DOHH2 (cell line): Measurements from ENCODE around the gene IGSF5.

Experiments used
- EZH2phosphoT487 ChIP-seq: fragments of 200-600 bp; sonication (generic); IDR thresholded peaks from 2 replicates; pipeline ENCODE4 v1.6.1; 2017; ENCODE audit warnings: borderline replicate concordance, mild to moderate bottlenecking, antibody characterized with exemption, low read length, moderate library complexity, mixed read lengths
- TF ChIP-seq, protein P1 (sequence below): fragments of 200-600 bp; sonication (generic); IDR thresholded peaks from one replicate; pipeline ENCODE4 v1.5.1; 2014; ENCODE audit warnings: antibody characterized with exemption, mild to moderate bottlenecking, low read depth, low read length; ENCODE audit not compliant: poor library complexity, severe bottlenecking

DNA sequence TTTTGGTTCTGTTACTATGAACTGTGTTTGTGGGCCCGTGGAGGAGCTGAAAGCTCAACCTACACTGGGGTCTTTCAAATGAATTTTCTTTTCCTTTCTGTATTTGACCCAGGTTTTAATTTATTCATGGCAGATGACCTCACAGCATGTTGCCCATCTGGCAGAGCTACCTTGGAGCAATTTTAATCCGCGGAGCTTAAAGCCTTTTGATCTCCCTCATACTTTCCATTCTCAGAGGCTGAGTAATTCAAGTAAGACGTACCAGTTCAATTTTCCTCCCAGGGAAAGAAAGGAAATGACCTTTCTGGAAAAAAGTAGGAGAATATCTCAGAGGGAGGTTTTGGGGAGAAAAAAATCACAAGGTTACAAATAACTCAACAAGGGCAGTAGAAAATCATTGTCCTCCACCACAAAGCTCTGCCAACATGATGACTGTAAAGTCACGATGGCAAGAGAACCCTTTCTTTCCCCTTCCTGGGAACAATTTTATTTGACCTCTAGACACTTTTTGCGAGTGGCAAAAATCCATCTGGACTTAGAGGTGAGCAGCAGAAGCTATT lies 100.7 kb downstream of the IGSF5 start:
- TF ChIP-seq EZH2phosphoT487 = no peak
- TF ChIP-seq, protein P1, sequence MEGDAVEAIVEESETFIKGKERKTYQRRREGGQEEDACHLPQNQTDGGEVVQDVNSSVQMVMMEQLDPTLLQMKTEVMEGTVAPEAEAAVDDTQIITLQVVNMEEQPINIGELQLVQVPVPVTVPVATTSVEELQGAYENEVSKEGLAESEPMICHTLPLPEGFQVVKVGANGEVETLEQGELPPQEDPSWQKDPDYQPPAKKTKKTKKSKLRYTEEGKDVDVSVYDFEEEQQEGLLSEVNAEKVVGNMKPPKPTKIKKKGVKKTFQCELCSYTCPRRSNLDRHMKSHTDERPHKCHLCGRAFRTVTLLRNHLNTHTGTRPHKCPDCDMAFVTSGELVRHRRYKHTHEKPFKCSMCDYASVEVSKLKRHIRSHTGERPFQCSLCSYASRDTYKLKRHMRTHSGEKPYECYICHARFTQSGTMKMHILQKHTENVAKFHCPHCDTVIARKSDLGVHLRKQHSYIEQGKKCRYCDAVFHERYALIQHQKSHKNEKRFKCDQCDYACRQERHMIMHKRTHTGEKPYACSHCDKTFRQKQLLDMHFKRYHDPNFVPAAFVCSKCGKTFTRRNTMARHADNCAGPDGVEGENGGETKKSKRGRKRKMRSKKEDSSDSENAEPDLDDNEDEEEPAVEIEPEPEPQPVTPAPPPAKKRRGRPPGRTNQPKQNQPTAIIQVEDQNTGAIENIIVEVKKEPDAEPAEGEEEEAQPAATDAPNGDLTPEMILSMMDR = no peak
